ENCODE data around the gene BNIP3.

Gene BNIP3

DNA sequence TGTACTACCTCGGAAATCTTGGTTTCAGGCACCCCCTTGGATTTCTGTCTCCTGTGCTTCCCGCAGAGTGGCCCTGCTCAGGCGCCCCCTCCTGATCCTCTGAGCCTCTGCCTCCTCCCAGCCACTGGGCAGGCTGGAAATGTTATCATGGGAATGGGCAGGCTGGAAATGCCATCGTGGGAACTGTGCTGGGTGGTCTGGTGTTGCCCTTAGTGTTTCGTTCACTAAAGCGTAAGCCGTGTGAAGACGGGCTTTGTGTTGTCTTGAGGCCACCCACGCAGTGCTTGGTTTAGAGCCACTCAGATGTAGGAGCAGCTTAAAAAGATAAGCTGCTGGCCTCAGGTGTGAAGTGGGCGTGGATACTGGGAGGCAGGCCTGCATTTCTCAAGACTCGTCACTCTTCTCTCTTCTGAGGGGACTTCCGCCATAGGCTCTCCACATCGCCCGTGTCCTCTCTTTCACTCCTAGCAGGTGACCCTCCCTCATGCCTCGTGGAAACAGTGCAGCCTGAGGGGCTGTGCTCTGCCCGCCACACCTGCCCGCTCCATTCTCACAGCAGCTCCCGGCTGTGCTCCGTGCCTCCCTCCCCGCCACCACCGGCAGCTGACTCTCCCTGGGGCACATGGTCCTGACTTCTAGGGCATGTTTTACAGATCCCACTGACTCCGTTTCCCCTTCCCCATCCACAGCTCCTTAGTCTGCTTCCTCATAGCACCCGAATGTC lies 52.4 kb downstream of the BNIP3 start:
- Histone ChIP-seq H3K36me3 (no peaks in the 10 kb centered on the region), H3K27me3 (ENCODE audit: insufficient read depth, low read depth, severe bottlenecking) (no peaks in the 10 kb centered on the region), H3K4me3 (ENCODE audit: low read depth, low read length) (no peak overlapping the region), H3K9me3 (ENCODE audit: severe bottlenecking) (no peaks in the 10 kb centered on the region), H3K27ac (no peak overlapping the region)
- no peak for DNase-seq
- TF ChIP-seq, protein P1, sequence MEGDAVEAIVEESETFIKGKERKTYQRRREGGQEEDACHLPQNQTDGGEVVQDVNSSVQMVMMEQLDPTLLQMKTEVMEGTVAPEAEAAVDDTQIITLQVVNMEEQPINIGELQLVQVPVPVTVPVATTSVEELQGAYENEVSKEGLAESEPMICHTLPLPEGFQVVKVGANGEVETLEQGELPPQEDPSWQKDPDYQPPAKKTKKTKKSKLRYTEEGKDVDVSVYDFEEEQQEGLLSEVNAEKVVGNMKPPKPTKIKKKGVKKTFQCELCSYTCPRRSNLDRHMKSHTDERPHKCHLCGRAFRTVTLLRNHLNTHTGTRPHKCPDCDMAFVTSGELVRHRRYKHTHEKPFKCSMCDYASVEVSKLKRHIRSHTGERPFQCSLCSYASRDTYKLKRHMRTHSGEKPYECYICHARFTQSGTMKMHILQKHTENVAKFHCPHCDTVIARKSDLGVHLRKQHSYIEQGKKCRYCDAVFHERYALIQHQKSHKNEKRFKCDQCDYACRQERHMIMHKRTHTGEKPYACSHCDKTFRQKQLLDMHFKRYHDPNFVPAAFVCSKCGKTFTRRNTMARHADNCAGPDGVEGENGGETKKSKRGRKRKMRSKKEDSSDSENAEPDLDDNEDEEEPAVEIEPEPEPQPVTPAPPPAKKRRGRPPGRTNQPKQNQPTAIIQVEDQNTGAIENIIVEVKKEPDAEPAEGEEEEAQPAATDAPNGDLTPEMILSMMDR (IDR thresholded peaks at IDR 0.05; ENCODE audit: low read depth, low read length): no peak

DNA sequence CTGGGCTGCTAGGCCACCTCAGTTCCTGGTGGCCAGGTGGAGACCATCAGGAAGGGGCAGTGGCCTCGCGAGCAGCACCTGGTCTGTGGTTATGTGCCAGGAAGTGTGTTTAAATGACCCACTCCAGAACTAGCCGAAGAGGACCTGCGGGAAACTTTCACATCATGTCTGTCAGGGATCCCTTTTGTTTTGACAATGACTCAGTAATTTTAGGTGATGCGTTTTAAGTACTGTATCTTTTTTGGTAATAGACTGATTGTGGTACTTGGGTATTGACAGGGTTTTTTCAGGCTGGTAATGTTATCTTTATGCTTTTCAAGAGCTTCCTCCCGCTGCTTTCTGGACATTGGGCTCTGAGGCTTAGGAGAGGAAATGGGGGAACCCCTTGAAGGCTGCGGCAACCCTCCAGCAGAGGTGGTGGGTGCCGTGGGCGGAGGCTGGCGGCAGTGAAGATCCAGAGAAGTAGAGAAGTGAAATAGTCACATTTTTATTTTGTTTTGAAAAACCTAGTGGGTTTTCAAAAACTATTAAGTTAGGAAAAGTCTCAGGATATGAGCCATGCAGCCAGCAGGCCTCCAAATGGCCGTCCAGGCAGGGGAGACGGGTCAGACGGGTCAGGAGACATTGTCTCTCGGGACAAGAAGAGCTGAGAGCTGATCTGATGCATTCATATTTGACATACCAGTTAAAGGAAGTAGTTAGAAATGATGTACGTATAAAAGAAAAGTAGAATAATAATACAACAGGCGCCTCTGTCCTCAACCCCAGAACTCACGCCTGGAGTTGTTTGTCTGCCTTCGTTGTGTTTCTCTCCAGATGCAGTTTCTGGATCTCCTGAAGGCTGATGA lies 53.3 kb downstream of the BNIP3 start:
- H3K36me3 ChIP-seq: no peaks in the 10 kb centered on the region
- no peak for DNase-seq
- no peak overlapping the region for H3K4me3 ChIP-seq (ENCODE audit: low read depth, low read length)
- TF ChIP-seq, protein P1 (IDR thresholded peaks at IDR 0.05; ENCODE audit: low read depth, low read length): no peak
- no peaks in the 10 kb centered on the region for H3K9me3 ChIP-seq (ENCODE audit: severe bottlenecking)
- no peaks in the 10 kb centered on the region for H3K27me3 ChIP-seq (ENCODE audit: insufficient read depth, low read depth, severe bottlenecking)
- no peak overlapping the region for H3K27ac ChIP-seq

DNA sequence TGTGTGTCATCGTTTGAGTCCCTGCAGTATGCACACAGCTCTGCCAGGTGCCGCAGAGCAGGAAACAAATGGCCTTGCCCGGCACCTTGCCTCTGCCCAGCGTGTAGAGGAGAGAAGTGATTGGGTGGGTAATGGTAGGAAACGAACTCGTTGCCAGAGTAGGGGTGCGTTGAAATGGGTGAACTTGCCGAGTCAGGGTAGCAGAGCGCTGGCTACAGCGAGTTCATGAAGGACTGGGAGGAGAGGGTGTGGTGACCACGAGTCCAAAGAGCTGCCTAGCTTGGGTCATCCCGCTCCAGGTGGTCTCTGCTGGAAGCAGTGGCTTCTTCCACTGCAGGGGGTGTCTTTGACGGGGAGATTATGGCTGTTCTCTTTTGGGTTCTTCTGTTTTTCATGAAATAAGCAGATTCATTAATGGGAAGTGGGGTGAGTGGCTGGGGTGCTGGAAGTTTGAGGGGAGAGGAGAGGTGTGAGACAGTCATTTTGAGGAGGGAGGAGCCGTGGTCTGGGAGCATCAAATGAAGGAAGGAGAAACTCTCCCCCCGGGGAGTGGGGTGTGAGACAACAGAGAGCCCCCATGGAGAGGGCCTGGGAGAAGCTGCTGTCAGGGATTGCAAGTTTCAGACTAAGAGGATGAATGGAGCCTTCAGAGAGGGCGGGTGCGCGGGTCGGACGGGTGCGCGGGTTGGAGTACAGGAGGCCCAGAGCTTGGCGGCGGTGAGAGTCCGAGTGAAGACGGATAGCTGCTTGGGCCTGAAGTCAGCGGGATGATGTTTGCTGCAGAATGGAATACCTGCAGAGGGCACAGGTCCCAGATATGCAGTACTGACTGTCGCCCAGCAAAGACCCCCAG lies 54.8 kb downstream of the BNIP3 start:
- TF ChIP-seq, protein P1 (IDR thresholded peaks at IDR 0.05; ENCODE audit: low read depth, low read length): no peak
- H3K27ac ChIP-seq: no peak overlapping the region
- H3K36me3 ChIP-seq: no peaks in the 10 kb centered on the region
- no peaks in the 10 kb centered on the region for H3K27me3 ChIP-seq (ENCODE audit: insufficient read depth, low read depth, severe bottlenecking)
- DNase-seq: no peak
- H3K9me3 ChIP-seq (ENCODE audit: severe bottlenecking): no peaks in the 10 kb centered on the region
- no peak overlapping the region for H3K4me3 ChIP-seq (ENCODE audit: low read depth, low read length)

DNA sequence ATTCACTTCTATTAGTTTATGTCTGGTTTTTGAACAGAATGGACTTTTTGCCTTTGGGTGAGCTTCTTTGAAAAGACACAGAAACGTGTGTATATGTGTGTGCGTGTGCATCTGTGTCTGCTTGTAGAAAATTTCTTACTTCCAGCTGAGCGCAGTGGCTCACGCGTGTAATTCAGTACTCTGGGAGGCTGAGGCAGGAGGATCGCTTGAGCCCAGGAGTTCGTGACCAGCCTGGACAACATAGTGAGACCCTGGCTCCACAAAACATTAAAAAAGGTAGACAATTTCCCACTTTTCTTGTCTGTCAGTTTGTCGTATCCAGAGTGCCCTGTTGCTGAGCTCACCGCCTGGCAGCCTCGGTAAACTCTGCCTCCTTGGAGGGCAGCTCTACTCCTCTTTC lies 55.5 kb downstream of the BNIP3 start:
- no peaks in the 10 kb centered on the region for H3K36me3 ChIP-seq
- H3K9me3 ChIP-seq (ENCODE audit: severe bottlenecking): no peaks in the 10 kb centered on the region
- no peak overlapping the region for H3K27ac ChIP-seq
- no peaks in the 10 kb centered on the region for H3K27me3 ChIP-seq (ENCODE audit: insufficient read depth, low read depth, severe bottlenecking)
- TF ChIP-seq, protein P1 (IDR thresholded peaks at IDR 0.05; ENCODE audit: low read depth, low read length): no peak
- H3K4me3 ChIP-seq (ENCODE audit: low read depth, low read length): no peak overlapping the region
- no peak for DNase-seq

DNA sequence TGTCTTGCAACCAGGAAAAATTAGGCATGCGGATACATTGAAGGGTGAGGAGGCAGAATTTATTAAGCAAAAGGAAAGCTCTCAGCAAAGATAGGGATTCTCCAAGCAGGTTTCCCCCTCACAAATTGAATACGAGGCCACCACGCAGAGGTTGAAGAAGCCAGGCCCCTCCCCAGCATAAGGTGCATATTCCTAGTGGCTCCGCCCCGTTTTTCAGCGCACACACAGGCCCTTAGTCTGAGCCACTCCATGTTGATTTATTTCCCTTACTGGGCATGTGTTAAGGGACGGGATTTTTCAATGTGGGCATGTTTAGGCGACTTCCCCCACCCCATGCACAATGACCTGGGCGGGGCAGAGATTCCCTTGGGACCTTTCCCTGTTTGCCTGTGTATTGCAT lies 56.0 kb downstream of the BNIP3 start:
- H3K27me3 ChIP-seq (ENCODE audit: insufficient read depth, low read depth, severe bottlenecking): no peaks in the 10 kb centered on the region
- DNase-seq: no peak
- H3K27ac ChIP-seq: no peak overlapping the region
- TF ChIP-seq, protein P1 (IDR thresholded peaks at IDR 0.05; ENCODE audit: low read depth, low read length): no peak
- H3K4me3 ChIP-seq (ENCODE audit: low read depth, low read length): no peak overlapping the region
- no peaks in the 10 kb centered on the region for H3K9me3 ChIP-seq (ENCODE audit: severe bottlenecking)
- no peaks in the 10 kb centered on the region for H3K36me3 ChIP-seq
